HEK293 (cell line): Measurements from ENCODE around the gene TIMP2.

Source experiments
- CTCF ChIA-PET: fragments of 350-600 bp; formaldehyde crosslinking; extraction: SDS; loops from one replicate; lab custom pipeline; 2021; ENCODE audit warnings: antibody characterized with exemption; lab: Yijun Ruan, JAX
- POLR2A ChIA-PET: fragments of 300-600 bp; formaldehyde crosslinking; extraction: SDS; loops from one replicate; lab custom pipeline; 2020; ENCODE audit warnings: antibody characterized with exemption, inconsistent platforms; lab: Yijun Ruan, JAX
- H3K27ac ChIP-seq: fragments of 200-500 bp; sonication (Bioruptor generic); 2 replicates; pipeline ENCODE4 v1.5.1; 2014; ENCODE audit warnings: low read depth, low read length, control low read depth, inconsistent platforms; ENCODE audit errors: extremely low read depth
- H3K36me3 ChIP-seq, 2 experiments: fragments of 200-500 bp in 1 of 2; sonication (Bioruptor generic) in 1 of 2; 1 replicate in 1 of 2; 2 replicates in 1 of 2; pipeline ENCODE4 v1.5.1; 2014 to 2017; ENCODE audit warnings: inconsistent platforms in 2 of 2, low read length in 2 of 2; ENCODE audit not compliant: control insufficient read depth in 2 of 2, insufficient read depth in 1 of 2
- H3K4me1 ChIP-seq: fragments of 200-500 bp; sonication (Bioruptor generic); 2 replicates; pipeline ENCODE4 v1.5.1; 2014; ENCODE audit warnings: mild to moderate bottlenecking, low read length, inconsistent platforms; ENCODE audit not compliant: control insufficient read depth, insufficient read depth
- H3K4me3 ChIP-seq: 2 replicates; pipeline ENCODE4 v1.5.1; 2011; ENCODE audit warnings: low read depth, mild to moderate bottlenecking, control low read depth, low read length, moderate library complexity
- H3K9me3 ChIP-seq: fragments of 200-500 bp; sonication (Bioruptor generic); 2 replicates; pipeline ENCODE4 v1.5.1; 2014; ENCODE audit warnings: low read depth, low read length, inconsistent platforms; ENCODE audit not compliant: control insufficient read depth, insufficient read depth
- EGR2 ChIP-seq: fragments of 450-650 bp; formaldehyde crosslinking; IDR thresholded peaks from 2 replicates; pipeline ENCODE4 v1.5.1; 2016; ENCODE audit warnings: low read depth, missing biosample characterization, missing genetic modification characterization
- GLI4 ChIP-seq: fragments of 450-650 bp; formaldehyde crosslinking; IDR thresholded peaks from 2 replicates; pipeline ENCODE4 v1.5.1; 2016; ENCODE audit warnings: missing biosample characterization, missing genetic modification characterization
- OVOL3 ChIP-seq: fragments of 450-650 bp; formaldehyde crosslinking; IDR thresholded peaks from 2 replicates; pipeline ENCODE4 v1.5.1; 2016; ENCODE audit warnings: missing biosample characterization, missing genetic modification characterization
- TRIM28 ChIP-seq: IDR thresholded peaks from 2 replicates; pipeline ENCODE4 v1.6.1; 2011; ENCODE audit warnings: low read length, control low read depth, borderline replicate concordance
- ZFHX2 ChIP-seq: fragments of 450-650 bp; formaldehyde crosslinking; conservative IDR thresholded peaks from 2 replicates; pipeline ENCODE4 v1.5.1; 2016; ENCODE audit warnings: missing biosample characterization, missing genetic modification characterization
- ZNF221 ChIP-seq: fragments of 450-650 bp; formaldehyde crosslinking; IDR thresholded peaks from 2 replicates; pipeline ENCODE4 v1.5.1; 2017; ENCODE audit warnings: missing biosample characterization, missing genetic modification characterization, borderline replicate concordance
- ZNF37A ChIP-seq: fragments of 450-650 bp; IDR thresholded peaks from 2 replicates; pipeline ENCODE4 v1.5.1; 2018; ENCODE audit warnings: missing biosample characterization, missing genetic modification characterization
- ZNF423 ChIP-seq: fragments of 450-650 bp; formaldehyde crosslinking; IDR thresholded peaks from 2 replicates; pipeline ENCODE4 v1.5.1; 2016; ENCODE audit warnings: missing biosample characterization, missing genetic modification characterization
- ZNF660 ChIP-seq: fragments of 450-650 bp; IDR thresholded peaks from 2 replicates; pipeline ENCODE4 v1.5.1; 2018; ENCODE audit warnings: missing biosample characterization, mild to moderate bottlenecking, missing genetic modification characterization
- TF ChIP-seq, protein P1 (sequence below): fragments of 450-650 bp; formaldehyde crosslinking; IDR thresholded peaks from 2 replicates; pipeline ENCODE4 v1.5.1; 2016; ENCODE audit warnings: missing biosample characterization, missing genetic modification characterization, low read depth
- TF ChIP-seq, protein P2 (sequence below): fragments of 450-650 bp; formaldehyde crosslinking; IDR thresholded peaks from 2 replicates; pipeline ENCODE4 v1.5.1; 2016; ENCODE audit warnings: missing biosample characterization, missing genetic modification characterization, borderline replicate concordance
- TF ChIP-seq, protein P3 (sequence below): fragments of 450-650 bp; formaldehyde crosslinking; IDR thresholded peaks from 2 replicates; pipeline ENCODE4 v1.5.1; 2016; ENCODE audit warnings: missing biosample characterization, missing genetic modification characterization

The TIMP2 gene

DNA sequence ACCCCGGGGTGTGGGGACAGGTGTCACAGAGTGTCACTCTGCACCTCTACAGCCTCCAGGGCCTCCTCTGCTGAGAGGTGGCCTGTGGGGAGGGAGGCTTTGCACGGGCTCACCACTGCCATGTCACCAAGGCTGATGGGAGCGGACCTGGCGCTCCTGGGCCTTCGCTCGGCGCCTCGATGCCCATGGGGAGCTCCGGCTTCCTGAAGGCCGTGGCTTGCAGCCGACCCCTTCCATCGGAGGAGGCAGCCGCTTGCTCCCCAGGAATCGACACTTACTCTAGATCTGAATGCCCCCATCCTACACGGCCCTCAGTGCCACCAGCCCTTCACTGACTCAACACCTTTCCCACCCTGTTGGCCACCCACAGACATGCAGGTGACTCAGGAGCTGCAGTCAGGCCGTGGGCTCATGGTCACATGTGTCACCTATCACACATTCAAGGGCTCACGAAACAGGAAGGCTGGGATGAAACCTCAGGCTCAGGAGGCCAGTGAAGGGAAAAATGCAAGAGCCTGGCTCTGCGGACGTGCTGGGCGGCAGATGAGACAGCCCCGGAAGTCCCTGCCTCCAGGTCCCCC is 42.7 kb upstream of the TIMP2 start:
- TF ChIP-seq ZFHX2 (tag by site-specific recombination): peak; percentile 61; the same call in 1 of the 2 replicates
- TF ChIP-seq EGR2 (tag by site-specific recombination): peak; percentile 68
- no peak for TF ChIP-seq ZNF221
- TF ChIP-seq ZNF37A (tag by site-specific recombination): no peak
- H3K9me3 ChIP-seq: no peaks in the 10 kb centered on the region
- no peaks in the 10 kb centered on the region for H3K4me1 ChIP-seq
- peaks cover 15 to 66% of the 10 kb centered on the region in 2 experiments; a peak in 2 of 3 replicates for H3K36me3 ChIP-seq
- CTCF ChIA-PET: interaction anchor here (0.6 to 1.8 kb wide), 4 partner anchors 15 to 102 kb away, joined by 3 to 8 read pairs (median 4); no protein-coding TSS in a partner anchor
- no peak overlapping the region for H3K27ac ChIP-seq
- POLR2A ChIA-PET: interaction anchor here (1.3 to 1.5 kb wide), 2 partner anchors 12 to 102 kb away, joined by 3 to 5 read pairs; partner anchors contain the start of gene LGALS3BP
- H3K4me3 ChIP-seq: no peak overlapping the region

DNA sequence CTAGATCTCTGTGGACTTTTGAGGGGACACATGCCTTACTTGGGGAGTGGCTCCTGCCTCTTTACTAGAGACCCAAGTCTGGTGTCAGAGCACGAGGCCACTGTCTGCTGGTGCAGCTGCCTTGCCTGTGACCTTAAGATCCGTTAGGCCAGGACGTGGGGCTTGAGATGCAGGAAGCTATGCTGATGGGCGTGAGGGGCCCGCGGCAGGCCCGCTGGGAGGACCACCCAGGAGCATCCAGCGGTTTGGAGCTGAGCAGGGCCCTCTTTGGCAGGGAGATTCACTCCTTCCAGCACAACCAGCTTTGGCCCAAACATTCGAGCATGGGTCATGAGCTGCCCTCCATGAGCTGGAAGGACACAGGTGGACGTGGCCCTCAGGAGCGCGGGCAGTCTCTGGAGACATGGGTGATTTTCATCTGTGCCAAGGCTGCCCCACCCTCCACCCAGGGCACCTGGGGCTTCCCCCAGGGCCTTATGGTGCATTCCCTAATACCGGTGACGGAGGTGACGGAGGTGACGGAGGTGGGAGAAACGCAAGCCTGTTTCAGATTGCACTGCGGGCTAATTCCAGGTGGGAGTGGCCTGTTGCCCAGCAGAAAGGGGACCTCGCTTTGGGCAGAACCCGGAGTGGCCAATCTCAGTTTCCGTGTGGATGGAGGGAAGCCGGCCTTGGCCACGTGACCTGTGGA is 41.9 kb upstream of the TIMP2 start:
- Histone ChIP-seq H3K4me3 (no peak overlapping the region), H3K36me3 (peaks cover 15 to 58% of the 10 kb centered on the region in 2 experiments; a peak in 2 of 3 replicates), H3K9me3 (no peaks in the 10 kb centered on the region), H3K4me1 (no peaks in the 10 kb centered on the region)
- TF ChIP-seq ZNF660 (tag by site-specific recombination): no peak
- no peak for TF ChIP-seq GLI4 (tag by site-specific recombination)
- TF ChIP-seq TRIM28: no peak
- TF ChIP-seq OVOL3 (tag by site-specific recombination): no peak
- TF ChIP-seq, protein P1, sequence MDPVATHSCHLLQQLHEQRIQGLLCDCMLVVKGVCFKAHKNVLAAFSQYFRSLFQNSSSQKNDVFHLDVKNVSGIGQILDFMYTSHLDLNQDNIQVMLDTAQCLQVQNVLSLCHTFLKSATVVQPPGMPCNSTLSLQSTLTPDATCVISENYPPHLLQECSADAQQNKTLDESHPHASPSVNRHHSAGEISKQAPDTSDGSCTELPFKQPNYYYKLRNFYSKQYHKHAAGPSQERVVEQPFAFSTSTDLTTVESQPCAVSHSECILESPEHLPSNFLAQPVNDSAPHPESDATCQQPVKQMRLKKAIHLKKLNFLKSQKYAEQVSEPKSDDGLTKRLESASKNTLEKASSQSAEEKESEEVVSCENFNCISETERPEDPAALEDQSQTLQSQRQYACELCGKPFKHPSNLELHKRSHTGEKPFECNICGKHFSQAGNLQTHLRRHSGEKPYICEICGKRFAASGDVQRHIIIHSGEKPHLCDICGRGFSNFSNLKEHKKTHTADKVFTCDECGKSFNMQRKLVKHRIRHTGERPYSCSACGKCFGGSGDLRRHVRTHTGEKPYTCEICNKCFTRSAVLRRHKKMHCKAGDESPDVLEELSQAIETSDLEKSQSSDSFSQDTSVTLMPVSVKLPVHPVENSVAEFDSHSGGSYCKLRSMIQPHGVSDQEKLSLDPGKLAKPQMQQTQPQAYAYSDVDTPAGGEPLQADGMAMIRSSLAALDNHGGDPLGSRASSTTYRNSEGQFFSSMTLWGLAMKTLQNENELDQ: no peak
- TF ChIP-seq, protein P2, sequence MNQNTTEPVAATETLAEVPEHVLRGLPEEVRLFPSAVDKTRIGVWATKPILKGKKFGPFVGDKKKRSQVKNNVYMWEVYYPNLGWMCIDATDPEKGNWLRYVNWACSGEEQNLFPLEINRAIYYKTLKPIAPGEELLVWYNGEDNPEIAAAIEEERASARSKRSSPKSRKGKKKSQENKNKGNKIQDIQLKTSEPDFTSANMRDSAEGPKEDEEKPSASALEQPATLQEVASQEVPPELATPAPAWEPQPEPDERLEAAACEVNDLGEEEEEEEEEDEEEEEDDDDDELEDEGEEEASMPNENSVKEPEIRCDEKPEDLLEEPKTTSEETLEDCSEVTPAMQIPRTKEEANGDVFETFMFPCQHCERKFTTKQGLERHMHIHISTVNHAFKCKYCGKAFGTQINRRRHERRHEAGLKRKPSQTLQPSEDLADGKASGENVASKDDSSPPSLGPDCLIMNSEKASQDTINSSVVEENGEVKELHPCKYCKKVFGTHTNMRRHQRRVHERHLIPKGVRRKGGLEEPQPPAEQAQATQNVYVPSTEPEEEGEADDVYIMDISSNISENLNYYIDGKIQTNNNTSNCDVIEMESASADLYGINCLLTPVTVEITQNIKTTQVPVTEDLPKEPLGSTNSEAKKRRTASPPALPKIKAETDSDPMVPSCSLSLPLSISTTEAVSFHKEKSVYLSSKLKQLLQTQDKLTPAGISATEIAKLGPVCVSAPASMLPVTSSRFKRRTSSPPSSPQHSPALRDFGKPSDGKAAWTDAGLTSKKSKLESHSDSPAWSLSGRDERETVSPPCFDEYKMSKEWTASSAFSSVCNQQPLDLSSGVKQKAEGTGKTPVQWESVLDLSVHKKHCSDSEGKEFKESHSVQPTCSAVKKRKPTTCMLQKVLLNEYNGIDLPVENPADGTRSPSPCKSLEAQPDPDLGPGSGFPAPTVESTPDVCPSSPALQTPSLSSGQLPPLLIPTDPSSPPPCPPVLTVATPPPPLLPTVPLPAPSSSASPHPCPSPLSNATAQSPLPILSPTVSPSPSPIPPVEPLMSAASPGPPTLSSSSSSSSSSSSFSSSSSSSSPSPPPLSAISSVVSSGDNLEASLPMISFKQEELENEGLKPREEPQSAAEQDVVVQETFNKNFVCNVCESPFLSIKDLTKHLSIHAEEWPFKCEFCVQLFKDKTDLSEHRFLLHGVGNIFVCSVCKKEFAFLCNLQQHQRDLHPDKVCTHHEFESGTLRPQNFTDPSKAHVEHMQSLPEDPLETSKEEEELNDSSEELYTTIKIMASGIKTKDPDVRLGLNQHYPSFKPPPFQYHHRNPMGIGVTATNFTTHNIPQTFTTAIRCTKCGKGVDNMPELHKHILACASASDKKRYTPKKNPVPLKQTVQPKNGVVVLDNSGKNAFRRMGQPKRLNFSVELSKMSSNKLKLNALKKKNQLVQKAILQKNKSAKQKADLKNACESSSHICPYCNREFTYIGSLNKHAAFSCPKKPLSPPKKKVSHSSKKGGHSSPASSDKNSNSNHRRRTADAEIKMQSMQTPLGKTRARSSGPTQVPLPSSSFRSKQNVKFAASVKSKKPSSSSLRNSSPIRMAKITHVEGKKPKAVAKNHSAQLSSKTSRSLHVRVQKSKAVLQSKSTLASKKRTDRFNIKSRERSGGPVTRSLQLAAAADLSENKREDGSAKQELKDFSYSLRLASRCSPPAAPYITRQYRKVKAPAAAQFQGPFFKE (tag by site-specific recombination): no peak
- TF ChIP-seq ZNF423 (tag by site-specific recombination): no peak
- TF ChIP-seq, protein P3, sequence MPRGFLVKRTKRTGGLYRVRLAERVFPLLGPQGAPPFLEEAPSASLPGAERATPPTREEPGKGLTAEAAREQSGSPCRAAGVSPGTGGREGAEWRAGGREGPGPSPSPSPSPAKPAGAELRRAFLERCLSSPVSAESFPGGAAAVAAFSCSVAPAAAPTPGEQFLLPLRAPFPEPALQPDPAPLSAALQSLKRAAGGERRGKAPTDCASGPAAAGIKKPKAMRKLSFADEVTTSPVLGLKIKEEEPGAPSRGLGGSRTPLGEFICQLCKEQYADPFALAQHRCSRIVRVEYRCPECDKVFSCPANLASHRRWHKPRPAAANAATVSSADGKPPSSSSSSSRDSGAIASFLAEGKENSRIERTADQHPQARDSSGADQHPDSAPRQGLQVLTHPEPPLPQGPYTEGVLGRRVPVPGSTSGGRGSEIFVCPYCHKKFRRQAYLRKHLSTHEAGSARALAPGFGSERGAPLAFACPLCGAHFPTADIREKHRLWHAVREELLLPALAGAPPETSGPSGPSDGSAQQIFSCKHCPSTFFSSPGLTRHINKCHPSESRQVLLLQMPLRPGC (tag by site-specific recombination): no peak
- TF ChIP-seq, all 188 proteins: peak for 0
- no peak overlapping the region for H3K27ac ChIP-seq
- CTCF ChIA-PET: interaction anchor here (0.5 to 3.4 kb wide), 6 partner anchors 13 to 775 kb away, joined by 3 to 22 read pairs (median 6); no protein-coding TSS in a partner anchor
- POLR2A ChIA-PET: interaction anchor here (0.9 to 1.5 kb wide), 3 partner anchors 13 to 101 kb away, joined by 3 to 5 read pairs (median 3); partner anchors contain the start of gene LGALS3BP
